Measurements from ENCODE around the gene QSOX1.
"Not testable (repeated sequence)": the region's sequence is repeated elsewhere in the genome, so short reads cannot be mapped to it uniquely, and the experiment has no call there.

QSOX1 gene

GRCh38 chr1:180133688-180134087 lies 21.0 kb upstream of the QSOX1 start:
- not testable (repeated sequence) for H3K9ac ChIP-seq (ENCODE audit: low read length); H3K36me3 ChIP-seq (ENCODE audit: control insufficient read depth, insufficient read depth, low read length); H3K27me3 ChIP-seq (ENCODE audit: control insufficient read depth, insufficient read depth, low read length); H3K4me1 ChIP-seq (ENCODE audit: control insufficient read depth, insufficient read depth, low read length); H3K27ac ChIP-seq (ENCODE audit: low read depth, low read length); H3K4me3 ChIP-seq (ENCODE audit: low read length)

DNA sequence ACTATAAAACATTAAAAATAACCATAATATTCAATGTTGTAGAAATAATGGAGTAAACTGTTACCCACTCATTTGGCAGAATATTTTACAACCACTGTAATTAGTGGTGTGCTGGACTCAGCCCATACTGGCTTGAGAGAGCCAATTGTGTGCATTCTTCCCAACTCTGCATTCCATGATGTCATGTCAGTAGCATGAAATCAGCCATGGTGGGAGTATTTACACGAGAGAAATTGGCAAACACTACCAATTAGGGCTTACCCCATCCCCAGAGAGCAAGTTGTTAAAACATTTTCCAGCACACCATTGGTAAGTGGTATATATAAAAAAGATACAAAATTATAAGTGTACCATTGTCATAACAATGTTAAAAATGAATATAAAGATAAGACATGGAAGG lies 19.1 kb upstream of the QSOX1 start:
- no peak overlapping the region for H3K27ac ChIP-seq (ENCODE audit: low read depth, low read length)
- no peaks in the 10 kb centered on the region for H3K36me3 ChIP-seq (ENCODE audit: control insufficient read depth, insufficient read depth, low read length)
- H3K9ac ChIP-seq (ENCODE audit: low read length) = no peak overlapping the region
- H3K4me1 ChIP-seq (ENCODE audit: control insufficient read depth, insufficient read depth, low read length) = no peaks in the 10 kb centered on the region
- H3K27me3 ChIP-seq (ENCODE audit: control insufficient read depth, insufficient read depth, low read length) = no peaks in the 10 kb centered on the region
- no peak overlapping the region for H3K4me3 ChIP-seq (ENCODE audit: low read length)

DNA sequence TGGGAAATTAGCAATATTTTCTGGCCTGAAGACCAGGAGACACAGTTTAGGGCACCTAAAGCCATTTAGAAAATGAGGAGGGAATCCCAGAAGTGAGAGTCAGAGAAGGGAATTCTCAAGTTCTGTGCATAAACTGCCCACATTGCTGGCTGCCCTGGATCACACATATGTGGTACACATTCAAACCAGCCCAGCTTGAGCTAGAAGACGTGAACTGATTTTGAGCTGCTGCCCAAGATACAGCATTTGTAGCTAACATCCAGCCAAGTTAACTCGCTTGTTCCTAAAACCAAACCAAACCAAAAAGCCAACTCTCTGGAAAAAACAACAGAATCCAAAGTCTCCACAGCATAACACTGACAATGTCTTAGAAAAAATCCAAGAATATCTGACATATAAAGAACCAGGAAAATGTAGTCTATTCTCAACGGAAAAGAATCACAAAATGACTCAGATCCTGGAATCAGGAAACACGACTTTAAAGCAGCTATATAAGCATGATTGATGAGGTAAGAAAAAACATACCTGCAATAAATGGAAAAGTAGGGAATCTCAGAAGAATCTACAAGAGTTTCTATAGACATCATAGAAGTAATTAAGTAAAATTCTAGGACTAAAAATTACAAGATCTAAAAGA lies 18.2 kb upstream of the QSOX1 start:
- Histone ChIP-seq H3K4me3 (ENCODE audit: low read length) (no peak overlapping the region), H3K4me1 (ENCODE audit: control insufficient read depth, insufficient read depth, low read length) (no peaks in the 10 kb centered on the region), H3K36me3 (ENCODE audit: control insufficient read depth, insufficient read depth, low read length) (no peaks in the 10 kb centered on the region), H3K27me3 (ENCODE audit: control insufficient read depth, insufficient read depth, low read length) (no peaks in the 10 kb centered on the region), H3K27ac (ENCODE audit: low read depth, low read length) (no peak overlapping the region), H3K9ac (ENCODE audit: low read length) (no peak overlapping the region)

DNA sequence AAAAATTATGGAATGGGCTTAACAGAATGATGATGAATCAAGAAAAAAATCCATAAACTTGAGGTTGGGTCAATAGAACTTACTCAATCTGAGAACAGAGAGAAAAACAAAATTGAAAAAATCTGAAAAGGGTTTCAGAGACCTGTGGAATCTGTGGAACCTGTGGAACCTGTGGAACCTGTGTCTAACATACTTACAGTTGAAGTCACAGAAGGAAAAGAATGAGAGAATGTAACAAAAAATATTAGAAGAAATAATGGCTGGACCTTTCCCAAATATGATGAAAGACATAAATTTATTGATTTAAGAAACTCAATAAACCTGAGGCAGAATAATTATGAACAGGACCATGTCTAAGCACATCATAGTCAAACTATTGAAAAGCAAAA lies 17.7 kb upstream of the QSOX1 start:
- H3K27ac ChIP-seq (ENCODE audit: low read depth, low read length) = no peak overlapping the region
- H3K4me1 ChIP-seq (ENCODE audit: control insufficient read depth, insufficient read depth, low read length) = no peaks in the 10 kb centered on the region
- H3K27me3 ChIP-seq (ENCODE audit: control insufficient read depth, insufficient read depth, low read length) = no peaks in the 10 kb centered on the region
- no peaks in the 10 kb centered on the region for H3K36me3 ChIP-seq (ENCODE audit: control insufficient read depth, insufficient read depth, low read length)
- H3K9ac ChIP-seq (ENCODE audit: low read length) = no peak overlapping the region
- no peak overlapping the region for H3K4me3 ChIP-seq (ENCODE audit: low read length)

- no peaks in the 10 kb centered on the region for H3K4me1 ChIP-seq (ENCODE audit: control insufficient read depth, insufficient read depth, low read length)
- H3K4me3 ChIP-seq (ENCODE audit: low read length) = no peak overlapping the region
- no peak overlapping the region for H3K9ac ChIP-seq (ENCODE audit: low read length)
- H3K27ac ChIP-seq (ENCODE audit: low read depth, low read length) = no peak overlapping the region
- no peaks in the 10 kb centered on the region for H3K36me3 ChIP-seq (ENCODE audit: control insufficient read depth, insufficient read depth, low read length)
- H3K27me3 ChIP-seq (ENCODE audit: control insufficient read depth, insufficient read depth, low read length) = no peaks in the 10 kb centered on the region
Observed at GRCh38 chr1:180137776-180138175, 16.9 kb upstream of the QSOX1 start.

GRCh38 chr1:180141381-180141934 lies 13.2 kb upstream of the QSOX1 start:
- no peak overlapping the region for H3K4me3 ChIP-seq (ENCODE audit: low read length)

GRCh38 chr1:180143359-180143758 lies 11.3 kb upstream of the QSOX1 start:
- H3K36me3 ChIP-seq (ENCODE audit: control insufficient read depth, insufficient read depth, low read length) = no peaks in the 10 kb centered on the region
- H3K27ac ChIP-seq (ENCODE audit: low read depth, low read length) = no peak overlapping the region
- no peak overlapping the region for H3K9ac ChIP-seq (ENCODE audit: low read length)
- H3K4me1 ChIP-seq (ENCODE audit: control insufficient read depth, insufficient read depth, low read length) = no peaks in the 10 kb centered on the region
- H3K27me3 ChIP-seq (ENCODE audit: control insufficient read depth, insufficient read depth, low read length) = no peaks in the 10 kb centered on the region
- no peak overlapping the region for H3K4me3 ChIP-seq (ENCODE audit: low read length)

More at GRCh38 chr1:180141381-180141934, 13.2 kb upstream of the QSOX1 start:
- Histone ChIP-seq H3K27me3 (ENCODE audit: control insufficient read depth, insufficient read depth, low read length) (no peaks in the 10 kb centered on the region), H3K27ac (ENCODE audit: low read depth, low read length) (no peak overlapping the region), H3K4me1 (ENCODE audit: control insufficient read depth, insufficient read depth, low read length) (no peaks in the 10 kb centered on the region), H3K36me3 (ENCODE audit: control insufficient read depth, insufficient read depth, low read length) (no peaks in the 10 kb centered on the region), H3K9ac (ENCODE audit: low read length) (no peak overlapping the region)

DNA sequence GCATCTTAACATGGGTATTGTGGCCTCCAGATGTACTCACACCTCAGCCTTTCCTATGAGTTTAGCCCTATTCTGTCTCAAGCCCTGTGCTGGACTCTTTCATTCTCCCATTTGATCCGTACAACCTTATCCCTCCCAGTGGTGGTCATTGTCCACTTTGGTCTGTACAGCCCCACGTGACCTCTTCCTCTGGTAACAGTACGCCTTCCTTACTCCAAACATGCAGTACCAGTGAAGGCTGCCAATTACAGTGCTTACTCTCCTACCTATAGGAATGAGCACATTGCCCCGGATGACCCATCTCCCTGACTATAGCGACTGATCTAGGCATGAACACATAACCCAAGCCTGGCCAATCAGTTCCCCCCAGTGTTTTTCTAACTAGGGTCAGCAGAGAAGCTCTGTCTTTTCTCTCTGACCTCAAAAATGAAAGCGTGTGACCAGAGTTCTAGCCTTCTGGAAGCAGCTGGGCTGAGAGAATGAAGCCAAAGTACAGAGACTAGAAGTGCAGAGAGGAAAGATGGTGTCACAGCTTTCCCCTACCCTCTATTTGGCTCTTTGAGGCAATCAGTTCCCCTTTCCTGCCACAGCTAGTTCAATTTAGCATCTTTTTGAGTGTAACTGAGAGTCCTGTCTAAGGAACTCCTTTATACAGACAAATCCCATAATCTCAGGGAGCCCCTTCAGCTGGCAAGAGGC lies 9.9 kb upstream of the QSOX1 start:
- H3K9ac ChIP-seq (ENCODE audit: low read length) = no peak overlapping the region
- H3K27me3 ChIP-seq (ENCODE audit: control insufficient read depth, insufficient read depth, low read length) = no peaks in the 10 kb centered on the region
- H3K4me1 ChIP-seq (ENCODE audit: control insufficient read depth, insufficient read depth, low read length) = no peaks in the 10 kb centered on the region
- no peak overlapping the region for H3K27ac ChIP-seq (ENCODE audit: low read depth, low read length)
- H3K4me3 ChIP-seq (ENCODE audit: low read length) = no peak overlapping the region
- H3K36me3 ChIP-seq (ENCODE audit: control insufficient read depth, insufficient read depth, low read length) = no peaks in the 10 kb centered on the region

- no peak overlapping the region for H3K9ac ChIP-seq (ENCODE audit: low read length)
- no peak overlapping the region for H3K27ac ChIP-seq (ENCODE audit: low read depth, low read length)
- H3K27me3 ChIP-seq (ENCODE audit: control insufficient read depth, insufficient read depth, low read length) = no peaks in the 10 kb centered on the region
- H3K4me1 ChIP-seq (ENCODE audit: control insufficient read depth, insufficient read depth, low read length) = no peaks in the 10 kb centered on the region
- no peak overlapping the region for H3K4me3 ChIP-seq (ENCODE audit: low read length)
- H3K36me3 ChIP-seq (ENCODE audit: control insufficient read depth, insufficient read depth, low read length) = no peaks in the 10 kb centered on the region
Observed at GRCh38 chr1:180145446-180145845, 9.2 kb upstream of the QSOX1 start.

DNA sequence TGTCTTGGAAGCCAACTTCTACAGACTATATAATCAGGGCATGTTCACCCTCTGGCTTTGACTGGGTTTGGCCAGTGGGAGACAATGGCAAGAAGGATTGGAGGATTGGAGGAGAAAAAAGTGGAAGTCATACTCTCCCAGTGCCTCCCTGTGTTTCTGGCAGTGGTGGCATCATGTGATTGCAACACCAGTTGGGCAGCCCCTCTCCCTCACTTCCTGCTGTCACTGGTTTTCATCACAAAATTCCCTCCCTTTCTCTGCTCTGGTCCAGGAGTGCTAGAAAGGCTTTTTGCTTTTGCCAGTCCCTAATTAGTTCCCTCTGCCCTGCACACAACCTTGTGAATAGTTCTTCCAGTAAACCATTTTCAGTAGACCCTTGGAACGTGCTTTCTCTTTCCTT lies 3.7 kb upstream of the QSOX1 start:
- H3K27me3 ChIP-seq (ENCODE audit: control insufficient read depth, insufficient read depth, low read length) = no peaks in the 10 kb centered on the region
- H3K9ac ChIP-seq (ENCODE audit: low read length) = no peak overlapping the region
- no peaks in the 10 kb centered on the region for H3K36me3 ChIP-seq (ENCODE audit: control insufficient read depth, insufficient read depth, low read length)
- H3K4me1 ChIP-seq (ENCODE audit: control insufficient read depth, insufficient read depth, low read length) = peaks cover 3% of the 10 kb centered on the region
- H3K4me3 ChIP-seq (ENCODE audit: low read length) = no peak overlapping the region
- H3K27ac ChIP-seq (ENCODE audit: low read depth, low read length) = no peak overlapping the region

- H3K27me3 ChIP-seq (ENCODE audit: control insufficient read depth, insufficient read depth, low read length) = no peaks in the 10 kb centered on the region
- H3K36me3 ChIP-seq (ENCODE audit: control insufficient read depth, insufficient read depth, low read length) = no peaks in the 10 kb centered on the region
- no peak overlapping the region for H3K9ac ChIP-seq (ENCODE audit: low read length)
- H3K4me1 ChIP-seq (ENCODE audit: control insufficient read depth, insufficient read depth, low read length) = peaks cover 3% of the 10 kb centered on the region
- H3K4me3 ChIP-seq (ENCODE audit: low read length) = no peak overlapping the region
- no peak overlapping the region for H3K27ac ChIP-seq (ENCODE audit: low read depth, low read length)
Observed at GRCh38 chr1:180151508-180151907, 3.2 kb upstream of the QSOX1 start.

DNA sequence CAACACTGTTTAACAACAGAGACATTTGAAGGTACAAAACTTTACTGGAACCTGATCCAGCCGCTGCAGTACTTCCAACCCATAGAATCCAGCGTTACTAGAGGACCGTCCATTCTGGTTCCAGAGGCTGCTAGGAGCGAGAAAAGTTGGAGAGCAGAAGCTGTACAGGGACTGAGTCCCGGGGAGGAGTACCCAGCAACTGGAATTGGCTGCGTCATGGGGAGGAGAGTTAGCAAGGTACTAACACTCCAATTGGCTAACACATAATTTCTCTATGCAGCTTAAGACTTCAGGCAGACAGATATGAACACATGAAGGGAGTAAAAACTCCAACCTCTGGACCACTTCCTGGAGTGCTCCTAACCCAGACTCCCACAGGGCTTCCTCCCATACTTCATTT lies 2.1 kb upstream of the QSOX1 start:
- no peaks in the 10 kb centered on the region for H3K36me3 ChIP-seq (ENCODE audit: control insufficient read depth, insufficient read depth, low read length)
- H3K27ac ChIP-seq (ENCODE audit: low read depth, low read length) = no peak overlapping the region
- H3K4me3 ChIP-seq (ENCODE audit: low read length) = no peak overlapping the region
- H3K27me3 ChIP-seq (ENCODE audit: control insufficient read depth, insufficient read depth, low read length) = no peaks in the 10 kb centered on the region
- peaks cover 3% of the 10 kb centered on the region for H3K4me1 ChIP-seq (ENCODE audit: control insufficient read depth, insufficient read depth, low read length)
- no peak overlapping the region for H3K9ac ChIP-seq (ENCODE audit: low read length)

DNA sequence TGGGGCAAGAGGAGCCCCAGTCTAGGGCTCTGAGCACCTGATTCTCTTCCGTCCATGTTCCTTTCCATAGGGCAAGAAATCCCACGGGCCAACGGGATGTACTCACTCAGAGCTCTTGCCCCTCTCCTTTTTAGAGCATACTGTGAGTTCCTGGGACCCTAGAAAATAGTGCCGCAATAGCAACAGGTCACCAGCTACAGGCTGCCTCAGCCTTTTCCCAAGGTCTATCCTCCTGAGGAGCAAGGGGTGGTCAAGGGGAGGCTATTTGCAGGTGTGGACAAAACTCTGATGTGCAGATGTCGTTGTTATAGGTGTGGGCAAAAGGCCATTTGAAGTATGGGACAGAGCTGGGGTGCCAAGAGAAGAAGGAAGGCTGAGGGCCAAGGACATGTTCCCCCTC lies 1.6 kb upstream of the QSOX1 start:
- Histone ChIP-seq H3K4me1 (ENCODE audit: control insufficient read depth, insufficient read depth, low read length) (peaks cover 3% of the 10 kb centered on the region), H3K27me3 (ENCODE audit: control insufficient read depth, insufficient read depth, low read length) (no peaks in the 10 kb centered on the region), H3K36me3 (ENCODE audit: control insufficient read depth, insufficient read depth, low read length) (no peaks in the 10 kb centered on the region), H3K4me3 (ENCODE audit: low read length) (no peak overlapping the region), H3K27ac (ENCODE audit: low read depth, low read length) (no peak overlapping the region), H3K9ac (ENCODE audit: low read length) (no peak overlapping the region)
